Fibroblast of the aortic adventitia (primary cell): Measurements from ENCODE around the gene LEO1. TPM values are rescaled to one million over a fixed set of nuclear protein-coding genes. Genes with fewer than 3 reads are reported as not detected.

Source experiments
- DNase-seq: peaks from one replicate; pipeline ENCODE4 v3.0.0-alpha.2; 2010; ENCODE audit warnings: low read depth
- H3K4me3 ChIP-seq: 2 replicates; pipeline ENCODE4 v1.5.1; 2011; ENCODE audit warnings: low read depth, mild to moderate bottlenecking, control low read depth, low read length, moderate library complexity
- CTCF ChIP-seq: IDR thresholded peaks from 2 replicates; pipeline ENCODE4 v1.5.1; 2011; ENCODE audit warnings: mild to moderate bottlenecking, low read length, control low read depth, inconsistent platforms; ENCODE audit not compliant: insufficient read depth
- total RNA-seq: library from RNA; depleted of rRNA; stranded (reverse); fragments of >200 nt; gene quantifications from 2 replicates; pipeline ENCODE4 v1.2.3, GENCODE V29; 2012; ENCODE audit warnings: low replicate concordance

The LEO1 gene
- total RNA-seq, 1 donor, result 21.3 TPM

GRCh38 chr15:52018244-52018643, 46.7 kb upstream of the LEO1 start:
- DNase-seq, result no peak
- TF ChIP-seq CTCF, result no peak
- H3K4me3 ChIP-seq, result peak overlapping the region; percentile 67

GRCh38 chr15:52016316-52016715, 44.7 kb upstream of the LEO1 start:
- H3K4me3 ChIP-seq, result no peak overlapping the region
- no peak for DNase-seq
- TF ChIP-seq CTCF, result no peak

GRCh38 chr15:52014616-52015015, 43.0 kb upstream of the LEO1 start:
- no peak overlapping the region for H3K4me3 ChIP-seq
- DNase-seq, result no peak
- TF ChIP-seq CTCF, result no peak

- peak; percentile 32 for DNase-seq
- H3K4me3 ChIP-seq, result no peak overlapping the region
- no peak for TF ChIP-seq CTCF
Observed at GRCh38 chr15:52013151-52013791, 41.7 kb upstream of the LEO1 start.

- no peak for DNase-seq
- TF ChIP-seq CTCF, result no peak
- no peak overlapping the region for H3K4me3 ChIP-seq
Observed at GRCh38 chr15:52012210-52012609, 40.6 kb upstream of the LEO1 start.

GRCh38 chr15:52011711-52012144, 40.1 kb upstream of the LEO1 start:
- TF ChIP-seq CTCF, result no peak
- H3K4me3 ChIP-seq, result no peak overlapping the region
- peak; percentile 68 for DNase-seq
